ENCODE data around the gene SCYGR1. TPM values are rescaled to one million over a fixed set of nuclear protein-coding genes. Genes with fewer than 3 reads are reported as not detected.

SCYGR1 gene
- total RNA-seq, 1 experiment from 2014 or later: not detected

DNA sequence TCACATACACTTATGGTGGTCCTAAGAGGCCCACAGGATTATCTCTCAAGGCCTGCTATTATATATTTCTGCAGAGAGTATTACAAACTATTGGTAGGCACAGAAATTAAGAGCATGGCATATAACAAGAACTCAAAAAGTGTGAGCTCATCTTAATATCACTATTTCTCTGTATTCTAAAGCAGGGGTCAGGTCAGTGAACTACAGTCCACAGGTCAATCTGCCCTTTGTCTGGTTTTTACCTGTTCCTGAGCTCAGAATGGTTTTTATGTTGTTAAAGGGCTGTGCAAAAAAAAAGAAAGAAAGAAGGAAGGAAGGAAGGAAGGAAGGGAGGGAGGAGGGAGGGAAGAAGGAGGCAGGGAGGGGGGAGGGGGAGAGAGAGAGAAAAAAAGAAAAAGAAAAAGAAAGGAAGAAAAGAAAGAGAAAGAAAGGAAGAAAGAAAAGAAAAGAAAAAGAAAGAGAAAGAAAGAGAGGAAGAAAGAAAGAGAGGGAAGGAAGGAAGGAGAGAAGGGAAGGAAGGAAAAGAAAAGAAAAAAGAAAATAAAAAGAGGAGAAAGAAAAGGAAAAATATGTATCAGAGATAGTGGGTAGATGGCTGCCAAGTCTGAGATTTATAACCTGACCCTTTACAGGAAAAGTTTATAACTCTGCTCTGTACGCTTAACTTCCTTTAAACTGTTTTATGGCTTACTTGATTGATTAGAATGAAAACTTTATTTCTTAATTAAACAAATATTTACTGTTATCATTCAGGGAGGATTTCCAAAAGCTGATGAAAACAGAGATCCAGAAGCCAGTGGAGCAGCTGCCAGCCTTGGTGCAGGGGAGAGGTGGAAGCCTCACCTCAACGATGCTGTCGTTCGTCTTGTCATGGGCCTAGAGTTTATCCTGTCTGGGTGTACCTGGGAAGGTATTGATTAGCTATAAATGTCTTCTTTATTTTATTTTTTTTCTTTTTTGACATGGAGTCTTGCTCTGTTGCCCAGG lies 11.2 kb upstream of the SCYGR1 start:
- intact Hi-C loops (cut with micrococcal nuclease; ENCODE audit: unreplicated experiment): no loop called here
- CTCF ChIA-PET: no interaction called here
- no TSS peak for BruUV-seq (replicated peaks)

GRCh38 chr2:227397562-227397961 lies 9.8 kb upstream of the SCYGR1 start:
- Histone ChIP-seq H3K4me3 (ENCODE audit: low read depth in 2 of 2, low read length in 2 of 2) (no peak overlapping the region), H3K27me3 (ENCODE audit: control insufficient read depth, insufficient read depth, low read length) (no peaks in the 10 kb centered on the region), H3K27ac (ENCODE audit: low read length) (no peak overlapping the region), H3K4me1 (ENCODE audit: control insufficient read depth, insufficient read depth, low read length) (no peaks in the 10 kb centered on the region), H3K36me3 (ENCODE audit: control insufficient read depth, insufficient read depth, low read length) (no peaks in the 10 kb centered on the region), H3K9me3 (ENCODE audit: control insufficient read depth, insufficient read depth, low read depth, low read length) (no peaks in the 10 kb centered on the region)
- in situ Hi-C loops (cut with HindIII; ENCODE audit: low pct_unique_long_range_greater_than_20kb, low sequenced_read_pairs): no loop called here
- TF ChIP-seq CTCF (IDR thresholded peaks at IDR 0.05) (no peak), SIN3A (IDR thresholded peaks at IDR 0.05; ENCODE audit: borderline replicate concordance, insufficient read depth, low read depth, low read length) (no peak), TCF7L2 (IDR thresholded peaks at IDR 0.05; ENCODE audit: low read depth, low read length) (no peak), POLR2AphosphoS5 (IDR thresholded peaks at IDR 0.05; ENCODE audit: low read depth, low read length) (no peak)
- TF ChIP-seq, protein P1, sequence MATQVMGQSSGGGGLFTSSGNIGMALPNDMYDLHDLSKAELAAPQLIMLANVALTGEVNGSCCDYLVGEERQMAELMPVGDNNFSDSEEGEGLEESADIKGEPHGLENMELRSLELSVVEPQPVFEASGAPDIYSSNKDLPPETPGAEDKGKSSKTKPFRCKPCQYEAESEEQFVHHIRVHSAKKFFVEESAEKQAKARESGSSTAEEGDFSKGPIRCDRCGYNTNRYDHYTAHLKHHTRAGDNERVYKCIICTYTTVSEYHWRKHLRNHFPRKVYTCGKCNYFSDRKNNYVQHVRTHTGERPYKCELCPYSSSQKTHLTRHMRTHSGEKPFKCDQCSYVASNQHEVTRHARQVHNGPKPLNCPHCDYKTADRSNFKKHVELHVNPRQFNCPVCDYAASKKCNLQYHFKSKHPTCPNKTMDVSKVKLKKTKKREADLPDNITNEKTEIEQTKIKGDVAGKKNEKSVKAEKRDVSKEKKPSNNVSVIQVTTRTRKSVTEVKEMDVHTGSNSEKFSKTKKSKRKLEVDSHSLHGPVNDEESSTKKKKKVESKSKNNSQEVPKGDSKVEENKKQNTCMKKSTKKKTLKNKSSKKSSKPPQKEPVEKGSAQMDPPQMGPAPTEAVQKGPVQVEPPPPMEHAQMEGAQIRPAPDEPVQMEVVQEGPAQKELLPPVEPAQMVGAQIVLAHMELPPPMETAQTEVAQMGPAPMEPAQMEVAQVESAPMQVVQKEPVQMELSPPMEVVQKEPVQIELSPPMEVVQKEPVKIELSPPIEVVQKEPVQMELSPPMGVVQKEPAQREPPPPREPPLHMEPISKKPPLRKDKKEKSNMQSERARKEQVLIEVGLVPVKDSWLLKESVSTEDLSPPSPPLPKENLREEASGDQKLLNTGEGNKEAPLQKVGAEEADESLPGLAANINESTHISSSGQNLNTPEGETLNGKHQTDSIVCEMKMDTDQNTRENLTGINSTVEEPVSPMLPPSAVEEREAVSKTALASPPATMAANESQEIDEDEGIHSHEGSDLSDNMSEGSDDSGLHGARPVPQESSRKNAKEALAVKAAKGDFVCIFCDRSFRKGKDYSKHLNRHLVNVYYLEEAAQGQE (IDR thresholded peaks at IDR 0.05; ENCODE audit: insufficient read depth in 1 of 2, low read depth in 2 of 2, low read length in 1 of 2): no peak
- ATAC-seq (no peak), DNase-seq (ENCODE audit: low read depth, low spot score) (no peak)
- CTCF ChIA-PET: no interaction called here
- BruUV-seq (replicated peaks): no TSS peak
- POLR2A ChIA-PET: no interaction called here
- intact Hi-C loops (cut with micrococcal nuclease; ENCODE audit: unreplicated experiment): no loop called here

More for the DNA sequence above, 11.2 kb upstream of the SCYGR1 start:
- no peak for DNase-seq (ENCODE audit: low read depth, low spot score)
- H3K27ac ChIP-seq (ENCODE audit: low read length): no peak overlapping the region
- no peak overlapping the region for H3K4me3 ChIP-seq (ENCODE audit: low read depth in 2 of 2, low read length in 2 of 2)
- no peak for TF ChIP-seq TCF7L2 (IDR thresholded peaks at IDR 0.05; ENCODE audit: low read depth, low read length)
- POLR2A ChIA-PET: interaction anchor here (0.6 kb wide), 1 partner anchor 20 kb away, joined by 5 read pairs; the partner anchor contains the start of gene TM4SF20
- in situ Hi-C loops (cut with HindIII; ENCODE audit: low pct_unique_long_range_greater_than_20kb, low sequenced_read_pairs): no loop called here
- H3K4me1 ChIP-seq (ENCODE audit: control insufficient read depth, insufficient read depth, low read length): no peaks in the 10 kb centered on the region
- no peaks in the 10 kb centered on the region for H3K36me3 ChIP-seq (ENCODE audit: control insufficient read depth, insufficient read depth, low read length)
- no peaks in the 10 kb centered on the region for H3K27me3 ChIP-seq (ENCODE audit: control insufficient read depth, insufficient read depth, low read length)
- H3K9me3 ChIP-seq (ENCODE audit: control insufficient read depth, insufficient read depth, low read depth, low read length): no peaks in the 10 kb centered on the region
- ATAC-seq: no peak

- TF ChIP-seq POLR2AphosphoS5 (IDR thresholded peaks at IDR 0.05; ENCODE audit: low read depth, low read length): no peak
- TF ChIP-seq, protein P1 (IDR thresholded peaks at IDR 0.05; ENCODE audit: insufficient read depth in 1 of 2, low read depth in 2 of 2, low read length in 1 of 2): no peak
- no peak for TF ChIP-seq TCF7L2 (IDR thresholded peaks at IDR 0.05; ENCODE audit: low read depth, low read length)
- no peak for TF ChIP-seq SIN3A (IDR thresholded peaks at IDR 0.05; ENCODE audit: borderline replicate concordance, insufficient read depth, low read depth, low read length)
- H3K9me3 ChIP-seq (ENCODE audit: control insufficient read depth, insufficient read depth, low read depth, low read length): no peaks in the 10 kb centered on the region
- no TSS peak for BruUV-seq (replicated peaks)
- CTCF ChIA-PET: no interaction called here
- in situ Hi-C loops (cut with HindIII; ENCODE audit: low pct_unique_long_range_greater_than_20kb, low sequenced_read_pairs) (no loop called here), intact Hi-C loops (cut with micrococcal nuclease; ENCODE audit: unreplicated experiment) (no loop called here)
- no peaks in the 10 kb centered on the region for H3K27me3 ChIP-seq (ENCODE audit: control insufficient read depth, insufficient read depth, low read length)
- H3K4me1 ChIP-seq (ENCODE audit: control insufficient read depth, insufficient read depth, low read length): no peaks in the 10 kb centered on the region
- no peaks in the 10 kb centered on the region for H3K36me3 ChIP-seq (ENCODE audit: control insufficient read depth, insufficient read depth, low read length)
- H3K27ac ChIP-seq (ENCODE audit: low read length): no peak overlapping the region
- DNase-seq (ENCODE audit: low read depth, low spot score) (no peak), ATAC-seq (no peak)
- POLR2A ChIA-PET: no interaction called here
- H3K4me3 ChIP-seq (ENCODE audit: low read depth in 2 of 2, low read length in 2 of 2): no peak overlapping the region
These were observed 7.8 kb upstream of the SCYGR1 start for GRCh38 chr2:227395556-227395955.
